IPS-NIHi7 (cell line): ENCODE data around the gene MAP3K5.
"Not testable (repeated sequence)": the region's sequence is repeated elsewhere in the genome, so short reads cannot be mapped to it uniquely, and the experiment has no call there.

Experiments
- DNase-seq: peaks from one replicate; pipeline ENCODE4 v3.0.0; 2012; ENCODE audit warnings: mixed read lengths; ENCODE audit errors: extremely low spot score

The MAP3K5 gene

DNA sequence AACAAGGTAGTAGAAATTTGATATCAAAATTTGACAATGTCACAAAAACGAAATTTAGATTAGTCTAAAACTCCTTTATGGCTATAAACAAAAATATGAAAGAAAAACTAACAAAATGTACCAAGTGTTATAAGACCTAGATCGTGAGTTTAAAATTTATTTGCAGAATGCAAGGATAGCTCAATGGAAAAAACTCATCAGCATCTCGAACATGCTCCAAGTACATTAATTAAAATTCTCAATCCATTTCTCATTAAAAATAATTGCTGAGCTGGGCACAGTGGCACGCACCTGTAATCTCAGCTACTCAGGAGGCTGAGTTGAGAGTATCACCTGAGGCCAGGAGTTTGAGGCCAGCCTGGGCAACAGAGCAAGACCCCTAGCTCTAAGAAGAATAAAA is 70.8 kb downstream of the MAP3K5 start:
- DNase-seq, result no peak

- DNase-seq, result no peak
Measured at GRCh38 chr6:136720045-136720770, 72.1 kb downstream of the MAP3K5 start.

- no peak for DNase-seq
Measured at GRCh38 chr6:136719280-136720044, 72.8 kb downstream of the MAP3K5 start.

- DNase-seq, result no peak
Measured at GRCh38 chr6:136718476-136718875, 73.8 kb downstream of the MAP3K5 start.

DNA sequence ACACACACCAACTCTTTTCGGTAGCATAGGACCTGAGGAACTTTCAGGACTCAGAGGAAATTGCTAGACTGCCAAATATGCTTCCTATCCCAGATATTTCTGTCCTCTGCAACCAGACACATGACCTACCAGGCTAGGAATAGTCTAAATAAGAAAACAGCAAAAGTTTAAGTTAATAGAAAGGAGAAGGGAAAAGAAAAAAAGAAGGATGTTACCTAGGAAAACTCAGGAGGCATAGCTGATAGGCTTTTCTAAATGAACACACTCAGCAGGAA is 74.6 kb downstream of the MAP3K5 start:
- no peak for DNase-seq

DNA sequence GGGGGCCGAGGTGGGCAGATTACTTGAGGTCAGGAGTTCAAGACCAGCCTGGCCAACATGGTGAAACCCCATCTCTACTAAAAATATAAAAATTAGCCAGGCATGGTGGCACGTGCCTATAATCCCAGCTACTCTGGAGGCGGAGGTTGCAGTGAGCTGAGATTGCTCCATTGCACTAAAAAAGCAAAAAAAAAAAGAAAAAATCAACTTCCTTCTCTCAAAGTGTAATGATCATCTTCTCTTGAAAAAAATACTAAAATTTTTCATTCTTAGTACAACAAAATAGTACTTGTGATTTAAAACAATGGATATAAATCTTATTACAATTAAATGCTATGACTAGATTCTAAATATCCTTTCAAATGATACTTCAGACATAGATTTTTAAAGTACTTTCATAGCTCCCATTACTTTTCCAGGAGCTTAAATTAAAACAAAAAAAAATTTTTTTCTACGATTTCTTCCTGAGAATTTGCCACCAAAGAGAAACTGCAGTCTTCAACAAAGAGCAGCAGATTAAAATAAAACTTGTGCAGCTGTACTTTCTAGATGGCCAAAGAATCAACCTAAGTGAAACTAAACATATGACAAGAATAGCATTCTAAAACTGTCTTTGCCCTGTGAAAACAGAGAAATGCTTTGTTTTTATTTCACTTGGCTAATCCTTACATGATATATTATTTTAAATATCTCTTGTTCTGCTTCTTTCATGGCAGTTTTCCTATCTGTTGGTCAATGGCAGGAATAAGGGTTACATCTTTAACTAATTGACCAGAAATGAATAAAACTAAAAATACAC is 75.2 kb downstream of the MAP3K5 start:
- DNase-seq, result no peak

GRCh38 chr6:136712642-136713041 is 79.6 kb downstream of the MAP3K5 start:
- not testable (repeated sequence) for DNase-seq

DNA sequence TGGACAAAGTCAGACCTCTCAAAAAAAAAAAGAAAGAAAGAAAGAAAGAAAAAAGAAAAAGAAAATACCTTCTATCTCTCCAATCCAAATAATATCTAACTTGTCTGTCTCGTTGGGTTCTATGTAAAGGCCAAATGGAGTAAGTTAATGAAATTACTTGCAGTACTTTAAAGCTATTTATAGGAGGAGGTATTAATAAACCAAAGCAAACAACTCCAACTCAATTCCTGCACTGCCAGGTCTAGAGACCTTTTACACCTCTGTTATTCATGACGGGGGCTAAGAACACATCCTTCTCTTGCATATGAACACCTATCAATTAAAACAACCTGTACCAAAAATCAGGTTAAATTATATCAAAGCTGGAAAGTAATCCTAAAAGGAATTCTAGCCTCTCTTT is 80.6 kb downstream of the MAP3K5 start:
- no peak for DNase-seq

GRCh38 chr6:136710877-136711552 is 81.3 kb downstream of the MAP3K5 start:
- no peak for DNase-seq

DNA sequence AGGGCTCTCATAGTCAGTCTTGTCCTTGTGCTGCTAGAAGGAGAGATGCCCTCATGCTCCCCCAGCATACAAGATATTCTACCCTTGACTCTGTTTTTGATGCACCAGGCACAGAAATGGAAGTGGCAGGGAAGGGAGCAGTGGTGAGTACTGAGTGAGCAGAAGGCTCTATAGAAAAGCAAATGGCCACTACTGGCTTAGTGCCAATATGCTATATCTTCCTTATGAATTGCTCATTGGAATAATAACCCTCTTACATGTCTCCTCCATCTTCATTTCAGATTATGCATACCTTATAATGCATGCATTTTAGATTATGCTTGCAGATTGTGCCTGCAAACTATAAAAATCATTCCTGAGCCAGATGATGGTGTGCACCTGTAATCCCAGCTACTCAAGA is 82.8 kb downstream of the MAP3K5 start:
- no peak for DNase-seq

GRCh38 chr6:136706430-136706829 is 85.8 kb downstream of the MAP3K5 start:
- no peak for DNase-seq

DNA sequence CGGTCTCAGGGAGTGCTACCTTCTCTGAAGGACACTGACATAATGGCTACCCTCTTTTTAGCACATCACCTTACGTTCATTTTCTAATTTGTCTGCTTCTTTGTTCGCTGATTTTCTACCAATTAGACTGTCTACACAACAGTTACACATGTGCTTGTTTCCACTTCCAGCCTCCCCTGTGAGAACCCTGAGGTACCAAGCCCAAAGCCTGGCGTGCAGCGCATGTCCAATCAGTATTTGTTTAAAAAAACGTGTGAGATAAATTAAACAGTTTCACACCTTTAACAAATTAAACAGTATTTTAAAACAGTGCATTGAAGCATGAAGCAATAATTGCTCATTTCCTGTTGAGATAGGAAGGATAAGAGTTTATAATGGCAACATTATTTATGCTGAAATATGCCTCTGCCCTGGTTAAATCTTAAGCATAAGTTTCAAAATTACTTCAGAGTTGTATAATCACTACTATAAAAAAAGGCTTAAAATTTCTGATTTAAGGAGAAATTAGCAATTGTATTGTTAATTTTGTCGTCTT is 88.9 kb downstream of the MAP3K5 start:
- no peak for DNase-seq

GRCh38 chr6:136701045-136701444 is 91.2 kb downstream of the MAP3K5 start:
- DNase-seq, result no peak

DNA sequence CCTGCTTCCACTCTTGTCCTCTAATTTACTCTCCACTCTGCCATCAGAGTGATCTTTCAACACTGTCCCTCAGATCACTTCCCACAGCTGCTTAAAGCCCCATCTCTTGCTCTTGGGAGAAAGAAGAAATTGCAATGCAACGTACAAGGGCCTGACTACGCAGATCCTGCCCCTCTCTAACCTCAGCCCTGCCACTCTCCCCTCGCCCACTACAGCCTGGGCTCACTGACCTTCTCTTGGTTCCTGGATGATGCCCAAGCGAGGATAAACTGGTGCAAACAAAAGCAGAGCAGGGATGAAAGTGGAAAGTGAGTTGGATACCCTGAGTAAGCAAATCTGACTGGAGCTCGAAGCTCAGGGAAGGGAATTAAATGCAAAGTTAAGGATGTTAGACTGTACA is 92.9 kb downstream of the MAP3K5 start:
- DNase-seq, result no peak

DNA sequence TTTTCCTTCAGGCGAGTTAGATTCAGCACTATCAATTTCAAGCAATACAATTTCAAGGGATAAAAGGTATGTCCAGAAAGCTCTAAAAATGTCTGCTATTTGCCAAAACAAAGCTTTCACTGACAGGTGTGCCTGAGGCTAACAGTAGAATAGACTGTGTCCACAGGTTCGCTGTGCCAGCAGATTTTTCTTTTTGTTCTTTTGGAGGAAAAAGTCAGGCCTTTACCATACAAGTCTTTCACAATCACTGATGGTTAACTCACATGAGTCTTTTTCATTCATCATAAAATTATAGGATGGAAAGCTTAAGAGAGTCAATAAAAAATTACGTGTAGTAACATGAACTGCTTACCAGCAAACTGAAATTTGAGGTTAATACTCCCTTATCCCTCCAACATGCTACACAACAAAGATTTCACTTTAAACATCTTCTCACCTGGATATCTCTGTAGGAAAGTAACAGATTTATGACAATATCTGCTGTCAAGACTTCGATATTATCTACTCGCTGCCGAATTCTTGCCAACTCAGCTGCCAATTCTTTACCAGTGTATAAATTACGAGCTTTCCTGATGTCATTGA is 95.4 kb downstream of the MAP3K5 start:
- no peak for DNase-seq

DNA sequence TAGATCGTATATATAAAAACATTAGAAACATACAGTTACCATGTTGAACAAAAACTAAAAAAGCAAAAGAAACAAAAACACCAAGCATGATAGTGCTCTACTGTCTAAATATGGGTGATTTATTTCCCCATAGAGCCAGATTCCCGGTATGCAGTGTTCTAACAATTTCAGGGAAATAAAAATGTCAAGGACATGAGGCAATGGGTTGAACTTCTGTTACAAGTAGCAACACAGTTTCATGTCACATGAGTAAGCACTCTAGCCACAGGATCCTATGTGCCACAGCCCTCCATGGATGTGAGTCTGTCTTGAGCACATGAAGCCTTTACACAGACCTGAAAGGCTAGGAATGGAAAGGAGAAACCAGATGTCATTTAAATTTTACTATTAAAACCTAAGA is 96.0 kb downstream of the MAP3K5 start:
- no peak for DNase-seq

DNA sequence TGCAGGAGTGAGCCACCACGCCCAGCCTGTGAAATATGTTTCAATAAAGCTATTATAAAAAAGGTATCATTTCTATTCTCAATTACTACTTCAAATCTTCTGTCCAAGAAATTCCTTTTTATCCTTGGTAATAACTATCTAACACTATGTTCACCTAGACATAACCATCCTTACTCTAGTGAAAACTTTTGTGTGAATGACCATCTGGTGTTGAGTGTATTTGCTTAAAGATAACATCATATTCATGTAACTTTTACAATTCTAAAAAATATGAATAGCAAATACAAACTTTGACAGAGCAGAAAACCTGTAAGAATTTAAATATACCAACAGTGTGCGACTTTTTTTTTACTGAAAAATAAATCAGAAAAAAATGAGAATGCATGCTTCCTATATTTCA is 96.9 kb downstream of the MAP3K5 start:
- no peak for DNase-seq

DNA sequence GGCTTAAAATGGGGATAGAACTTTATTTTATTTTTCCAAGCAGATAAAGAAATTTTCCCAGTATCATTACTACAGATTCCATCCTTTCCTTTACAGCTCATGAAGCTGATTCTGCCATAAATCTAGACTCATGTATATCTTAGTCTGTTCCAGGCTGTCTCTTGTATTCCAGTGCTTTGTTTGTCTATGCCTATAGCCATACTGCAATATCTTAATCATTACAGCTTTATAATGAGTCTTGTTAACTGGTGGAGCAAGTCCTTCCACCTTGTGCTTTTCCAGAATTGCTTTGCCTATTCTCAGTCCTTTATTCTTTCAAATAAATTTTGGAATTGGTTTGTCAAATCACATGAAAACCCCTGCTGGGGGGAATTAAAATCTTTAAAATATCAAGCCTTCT is 99.2 kb downstream of the MAP3K5 start:
- DNase-seq, result no peak

DNA sequence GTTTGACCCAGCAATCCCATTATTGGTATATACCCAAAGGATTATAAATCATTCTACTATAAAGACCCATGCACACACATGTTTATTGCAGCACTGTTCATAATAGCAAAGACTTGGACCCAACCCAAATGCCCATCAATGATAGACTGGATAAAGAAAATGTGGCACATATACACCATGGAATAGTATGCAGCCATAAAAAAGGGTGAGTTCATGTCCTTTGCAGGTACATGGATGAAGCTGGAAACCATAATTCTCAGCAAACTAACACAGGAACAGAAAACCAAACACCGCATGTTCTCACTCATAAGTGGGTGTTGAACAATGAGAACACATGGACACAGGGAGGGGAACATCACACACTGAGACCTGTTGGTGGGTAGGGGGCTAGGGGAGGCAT is 104.4 kb downstream of the MAP3K5 start:
- not testable (repeated sequence) for DNase-seq

DNA sequence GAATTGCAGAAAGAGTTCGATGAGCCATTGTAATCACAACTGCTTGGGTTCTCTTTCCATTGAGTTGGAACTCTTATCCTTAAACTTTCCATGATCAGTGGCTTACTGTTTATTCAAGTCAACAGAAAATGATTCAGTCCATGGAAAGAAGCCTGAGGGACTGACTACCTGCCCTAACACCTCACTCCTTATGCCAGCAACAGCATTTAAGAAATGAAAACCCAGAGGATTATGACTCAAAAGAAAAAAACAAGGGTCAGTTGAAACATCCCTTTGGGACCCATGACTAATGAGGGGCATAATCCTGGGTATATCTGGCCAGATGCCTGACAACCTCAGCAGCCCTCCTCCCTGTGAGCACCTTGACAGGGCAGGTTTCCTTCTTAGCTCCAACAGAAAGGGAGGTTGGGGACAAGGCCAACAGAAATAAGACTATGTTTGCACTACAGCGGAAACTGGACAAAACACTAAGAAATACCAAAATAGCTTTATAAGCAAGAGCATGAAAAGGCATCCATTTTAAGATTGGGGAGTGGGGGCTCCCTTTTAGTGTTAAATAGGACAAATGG is 106.7 kb downstream of the MAP3K5 start:
- no peak for DNase-seq

DNA sequence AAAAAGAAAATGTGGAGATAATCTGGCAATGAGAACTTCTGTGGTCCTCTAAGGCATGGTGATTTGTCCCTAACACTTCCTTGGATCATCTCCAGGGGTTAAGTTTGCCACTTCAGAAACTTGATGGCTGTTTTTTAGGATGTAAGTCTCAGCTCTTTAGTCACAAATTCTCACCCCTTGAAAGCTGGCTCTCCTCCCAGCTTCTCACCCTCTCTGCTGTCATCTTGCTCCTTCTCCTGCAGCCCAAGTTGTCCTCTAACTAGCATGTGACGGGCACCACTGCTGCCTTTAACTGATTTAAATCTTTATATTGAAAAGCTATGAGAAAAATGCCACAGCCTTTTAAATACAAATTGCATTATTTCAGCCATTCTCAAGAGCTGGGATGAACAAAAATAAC is 107.8 kb downstream of the MAP3K5 start:
- DNase-seq, result no peak
